Loucy (cell line): ENCODE results near the gene HSPA4L.

Experiments used
- H2AFZ ChIP-seq: fragments of 200-600 bp; sonication (generic); 2 replicates; pipeline ENCODE4 v1.6.0; 2016; ENCODE audit warnings: antibody characterized with exemption, mild to moderate bottlenecking, low read length, moderate library complexity
- H3F3A ChIP-seq: fragments of 200-600 bp; 2 replicates; pipeline ENCODE4 v1.6.0; 2016; ENCODE audit warnings: antibody characterized with exemption, low read depth, mild to moderate bottlenecking
- H3K27me3 ChIP-seq: fragments of 200-600 bp; sonication (generic); 2 replicates; pipeline ENCODE4 v1.6.1; 2014; ENCODE audit warnings: low read length, mild to moderate bottlenecking; ENCODE audit not compliant: insufficient read depth, poor library complexity, severe bottlenecking
- H3K36me3 ChIP-seq: fragments of 200-600 bp; sonication (generic); 2 replicates; pipeline ENCODE4 v1.6.1; 2016; ENCODE audit warnings: low read length; ENCODE audit not compliant: insufficient read depth
- H3K4me1 ChIP-seq: fragments of 200-600 bp; sonication (generic); 2 replicates; pipeline ENCODE4 v1.5.1; 2014; ENCODE audit warnings: low read length, mild to moderate bottlenecking; ENCODE audit not compliant: insufficient read depth, poor library complexity, severe bottlenecking
- H3K4me2 ChIP-seq: fragments of 200-600 bp; sonication (generic); 2 replicates; pipeline ENCODE4 v1.6.0; 2014; ENCODE audit warnings: antibody characterized with exemption, low read length, low read depth, mild to moderate bottlenecking; ENCODE audit not compliant: poor library complexity, severe bottlenecking
- H3K4me3 ChIP-seq: fragments of 200-600 bp; sonication (generic); 2 replicates; pipeline ENCODE4 v1.5.1; 2014; ENCODE audit warnings: low read length, mild to moderate bottlenecking, mixed read lengths; ENCODE audit not compliant: poor library complexity, severe bottlenecking
- H3K79me2 ChIP-seq: fragments of 200-600 bp; sonication (generic); 2 replicates; pipeline ENCODE4 v1.6.1; 2014; ENCODE audit warnings: low read length; ENCODE audit not compliant: insufficient read depth
- H3K9ac ChIP-seq: fragments of 200-600 bp; sonication (generic); 2 replicates; pipeline ENCODE4 v1.6.0; 2014; ENCODE audit warnings: mild to moderate bottlenecking, low read depth, low read length, moderate library complexity; ENCODE audit not compliant: poor library complexity, severe bottlenecking
- H3K9me2 ChIP-seq: fragments of 200-600 bp; sonication (generic); replicated peaks from 2 replicates; pipeline ENCODE4 v1.6.1; 2016; ENCODE audit warnings: low read depth, low read length, mixed read lengths
- H3K9me3 ChIP-seq: fragments of 200-600 bp; sonication (generic); 2 replicates; pipeline ENCODE4 v1.6.1; 2014; ENCODE audit warnings: mild to moderate bottlenecking, antibody characterized with exemption, low read length, low read depth; ENCODE audit not compliant: insufficient read depth
- H4K20me1 ChIP-seq: fragments of 200-600 bp; sonication (generic); 2 replicates; pipeline ENCODE4 v1.6.0; 2014; ENCODE audit warnings: antibody characterized with exemption, low read length, mild to moderate bottlenecking; ENCODE audit not compliant: insufficient read depth, poor library complexity, severe bottlenecking
- CTCF ChIP-seq: fragments of 200-600 bp; sonication (generic); conservative IDR thresholded peaks from 2 replicates; pipeline ENCODE4 v1.5.1; 2014; ENCODE audit warnings: mild to moderate bottlenecking, antibody characterized with exemption, low read length
- EZH2phosphoT487 ChIP-seq: fragments of 200-600 bp; IDR thresholded peaks from 2 replicates; pipeline ENCODE4 v1.6.1; 2018; ENCODE audit warnings: antibody characterized with exemption, mild to moderate bottlenecking, moderate library complexity, borderline replicate concordance

The HSPA4L gene

GRCh38 chr4:127799711-127800110 is 17.6 kb downstream of the HSPA4L start:
- Histone ChIP-seq H3K4me3 (no peak overlapping the region), H3F3A (no peaks in the 10 kb centered on the region), H3K9ac (no peak overlapping the region), H3K27me3 (no peaks in the 10 kb centered on the region), H3K4me1 (no peaks in the 10 kb centered on the region), H4K20me1 (no peaks in the 10 kb centered on the region), H3K9me2 (no peaks in the 10 kb centered on the region), H3K79me2 (no peaks in the 10 kb centered on the region), H3K36me3 (no peaks in the 10 kb centered on the region), H3K4me2 (no peak overlapping the region), H2AFZ (no peak overlapping the region), H3K9me3 (no peaks in the 10 kb centered on the region)
- no peak for TF ChIP-seq CTCF
- no peak for TF ChIP-seq EZH2phosphoT487

- H3K79me2 ChIP-seq, result no peaks in the 10 kb centered on the region
- no peaks in the 10 kb centered on the region for H3F3A ChIP-seq
- no peaks in the 10 kb centered on the region for H3K36me3 ChIP-seq
- peak; percentile 36 for TF ChIP-seq CTCF
- TF ChIP-seq EZH2phosphoT487, result no peak
- no peak overlapping the region for H3K4me3 ChIP-seq
- no peaks in the 10 kb centered on the region for H3K4me1 ChIP-seq
- no peak overlapping the region for H3K4me2 ChIP-seq
- no peak overlapping the region for H3K9ac ChIP-seq
- H3K9me2 ChIP-seq, result no peaks in the 10 kb centered on the region
- no peaks in the 10 kb centered on the region for H3K27me3 ChIP-seq
- no peaks in the 10 kb centered on the region for H4K20me1 ChIP-seq
- H3K9me3 ChIP-seq, result no peaks in the 10 kb centered on the region
- H2AFZ ChIP-seq, result no peak overlapping the region
Measured at GRCh38 chr4:127809173-127809800, 27.2 kb downstream of the HSPA4L start.

- no peaks in the 10 kb centered on the region for H3K27me3 ChIP-seq
- H3K9me2 ChIP-seq, result no peaks in the 10 kb centered on the region
Measured at GRCh38 chr4:127810551-127810950, 28.4 kb downstream of the HSPA4L start.

More at GRCh38 chr4:127810551-127810950, 28.4 kb downstream of the HSPA4L start:
- no peaks in the 10 kb centered on the region for H3K9me3 ChIP-seq
- H3K4me1 ChIP-seq, result no peaks in the 10 kb centered on the region
- no peak overlapping the region for H2AFZ ChIP-seq
- H4K20me1 ChIP-seq, result no peaks in the 10 kb centered on the region
- no peak overlapping the region for H3K4me2 ChIP-seq
- no peaks in the 10 kb centered on the region for H3K79me2 ChIP-seq
- H3K4me3 ChIP-seq, result no peak overlapping the region
- TF ChIP-seq EZH2phosphoT487, result no peak
- TF ChIP-seq CTCF, result no peak
- no peaks in the 10 kb centered on the region for H3F3A ChIP-seq
- H3K36me3 ChIP-seq, result no peaks in the 10 kb centered on the region
- H3K9ac ChIP-seq, result no peak overlapping the region
